HG03469 (cell line): ENCODE data around the gene HMOX2.

Experiments
- ATAC-seq: cut with Tn5 transposase; IDR thresholded peaks from one replicate; pipeline ENCODE4 v1.9.1; 2021; ENCODE audit warnings: mild to moderate bottlenecking, moderate library complexity, moderate number of reproducible peaks; ENCODE audit not compliant: unreplicated experiment

HMOX2 gene

DNA sequence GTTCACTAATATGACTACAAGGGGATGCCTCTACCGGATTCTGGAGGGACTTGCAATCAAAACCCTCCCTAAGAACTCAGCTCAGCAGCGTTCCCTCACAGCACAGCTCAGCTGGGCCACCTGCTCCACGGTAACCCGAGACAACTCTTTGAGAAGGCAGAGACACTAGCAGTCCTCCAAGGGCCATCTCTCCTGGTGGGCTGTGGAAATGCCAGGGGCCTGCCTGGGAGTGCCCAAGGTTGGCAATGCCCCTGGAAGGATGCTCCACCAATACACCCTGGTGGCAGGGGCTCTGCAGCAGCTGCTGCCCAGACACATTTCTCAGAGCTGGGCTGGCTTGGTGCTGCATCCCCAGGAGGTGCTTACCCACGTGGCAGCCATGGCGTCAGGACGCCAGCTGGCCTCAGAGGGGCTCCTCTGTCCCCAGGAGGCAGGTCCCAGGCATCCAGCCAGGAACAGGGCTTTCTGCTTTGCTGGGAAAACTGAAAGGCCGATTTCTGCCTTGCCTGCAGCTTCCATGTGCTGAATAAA lies 45.9 kb downstream of the HMOX2 start:
- no peak for ATAC-seq

DNA sequence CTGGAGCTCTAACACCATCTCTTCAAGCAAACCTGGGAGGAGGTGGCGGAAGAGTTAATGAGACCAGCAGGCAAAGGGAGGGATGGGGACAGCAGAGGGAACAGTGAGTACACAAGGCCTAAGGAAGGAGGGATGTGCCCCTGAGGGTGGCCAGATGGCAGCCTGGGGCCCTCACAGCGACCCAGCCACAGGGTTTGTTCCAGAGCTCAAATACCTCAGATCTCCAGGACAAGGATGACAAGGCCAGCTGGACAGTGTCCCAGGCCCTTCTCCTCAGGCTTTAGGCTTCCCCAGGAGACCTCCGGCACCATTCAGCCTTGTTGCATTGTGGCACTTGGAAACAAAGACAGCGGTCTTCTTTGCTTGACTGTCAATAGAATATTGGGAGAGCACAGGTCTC lies 47.5 kb downstream of the HMOX2 start:
- no peak for ATAC-seq

DNA sequence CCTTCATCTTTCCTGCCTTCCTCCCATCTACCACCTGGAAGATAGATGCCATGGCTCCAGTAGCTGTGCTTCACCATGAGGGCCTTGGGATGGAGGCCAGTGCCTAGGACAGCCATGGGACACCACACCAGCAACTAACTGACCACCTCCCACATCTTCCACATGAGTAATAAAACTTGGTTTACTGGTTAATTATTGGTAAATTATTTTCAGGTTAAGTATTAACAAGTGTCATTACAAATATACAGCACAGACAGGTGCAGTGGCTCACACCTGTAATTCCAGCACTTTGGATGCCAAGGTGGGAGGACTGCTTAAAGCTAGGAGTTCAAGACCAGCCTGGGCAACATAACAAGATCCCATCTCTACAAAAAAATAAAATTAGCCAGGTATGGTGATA lies 48.4 kb downstream of the HMOX2 start:
- no peak for ATAC-seq

DNA sequence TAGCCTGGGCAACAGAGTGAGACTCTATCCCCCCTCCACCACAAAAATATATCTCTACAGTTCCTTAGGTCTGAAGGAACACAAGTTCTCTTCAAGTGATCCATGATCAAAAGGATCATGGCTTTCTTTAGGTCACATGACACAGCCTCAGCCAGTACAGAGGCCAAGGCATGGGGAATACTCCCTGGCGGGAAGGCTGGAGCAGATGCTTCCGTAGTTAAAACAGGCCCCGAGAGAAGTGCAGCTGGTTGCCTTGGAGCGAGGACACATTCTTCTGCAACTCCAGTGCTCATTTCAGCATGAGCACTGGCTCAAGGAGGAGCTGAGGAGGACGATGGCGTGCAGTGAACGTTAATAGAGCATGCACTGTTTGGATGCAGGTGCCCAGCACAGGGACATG lies 48.9 kb downstream of the HMOX2 start:
- no peak for ATAC-seq

DNA sequence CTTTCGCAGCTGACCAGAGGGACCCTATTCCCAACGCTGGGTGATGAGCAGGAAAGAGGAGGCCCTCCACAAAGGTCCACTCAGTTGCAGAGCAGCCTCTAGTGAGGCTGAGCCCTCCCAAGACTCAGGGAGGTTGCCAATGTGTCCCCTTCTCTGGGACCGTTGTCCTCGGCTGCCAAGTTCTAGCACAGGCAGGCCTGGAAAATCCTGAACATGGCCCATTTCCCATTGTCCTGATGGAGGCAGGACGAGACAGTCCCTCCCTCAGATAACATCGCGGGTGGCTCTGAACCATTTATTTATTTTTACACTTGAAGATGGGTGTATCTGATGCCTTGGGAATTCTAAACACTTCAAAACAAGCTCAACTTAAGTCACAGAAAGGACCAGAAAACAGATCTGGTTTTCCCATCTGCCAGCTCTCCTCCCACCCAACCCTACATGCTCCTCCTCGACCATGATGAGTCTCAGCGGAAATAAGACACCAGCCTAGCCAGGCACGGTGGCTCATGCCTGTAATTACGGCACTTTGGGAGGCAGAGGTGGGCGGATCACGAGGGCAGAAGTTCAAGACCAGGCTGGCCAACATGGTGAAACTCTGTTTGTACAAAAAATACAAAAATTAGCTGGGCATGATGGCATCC lies 49.6 kb downstream of the HMOX2 start:
- no peak for ATAC-seq

DNA sequence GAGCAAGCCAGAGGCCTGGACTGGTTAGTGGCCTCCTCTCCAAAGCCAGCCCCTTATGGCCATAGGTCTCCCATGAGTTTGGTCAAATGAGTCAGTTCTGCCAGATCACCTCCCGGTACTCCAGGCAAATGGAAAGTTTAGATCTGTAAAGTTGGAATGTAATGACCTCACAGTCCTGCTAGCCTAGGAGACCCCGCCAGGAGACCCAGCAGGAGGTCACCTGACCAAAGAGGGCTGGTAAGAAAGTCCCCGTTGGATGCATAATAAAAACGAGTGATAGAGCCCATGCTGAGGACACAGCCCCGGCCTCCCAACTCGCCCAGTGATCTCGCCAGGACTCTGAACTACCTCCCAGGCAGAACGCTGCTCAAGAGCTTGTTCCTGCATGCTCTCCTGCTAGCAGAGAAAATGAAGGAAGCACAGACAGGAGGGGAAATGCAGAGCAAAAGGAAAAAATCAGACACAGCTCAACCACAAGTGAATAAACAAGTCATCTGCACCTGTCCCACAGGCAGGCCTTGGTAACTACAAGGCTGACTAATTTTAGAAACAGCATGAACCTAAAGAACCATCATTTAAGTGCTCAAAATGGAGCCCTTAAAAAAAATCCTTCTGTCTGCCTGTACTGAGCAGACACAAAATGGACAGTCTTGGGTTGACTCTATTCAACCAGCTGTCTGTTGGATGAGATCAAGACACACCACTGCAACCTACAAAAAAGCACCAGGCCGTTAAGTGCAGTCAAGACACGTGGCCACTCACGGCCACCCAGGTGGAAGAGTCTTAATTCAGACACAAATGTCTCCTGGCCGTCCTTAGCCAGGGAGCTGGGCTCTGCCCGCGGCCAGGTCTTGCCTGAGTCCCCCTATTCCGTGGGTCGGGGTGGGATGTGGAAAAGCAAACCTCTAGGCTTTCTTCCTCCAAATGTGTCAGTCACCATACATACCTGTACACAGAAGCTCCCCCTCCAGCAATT lies 53.2 kb downstream of the HMOX2 start:
- no peak for ATAC-seq

DNA sequence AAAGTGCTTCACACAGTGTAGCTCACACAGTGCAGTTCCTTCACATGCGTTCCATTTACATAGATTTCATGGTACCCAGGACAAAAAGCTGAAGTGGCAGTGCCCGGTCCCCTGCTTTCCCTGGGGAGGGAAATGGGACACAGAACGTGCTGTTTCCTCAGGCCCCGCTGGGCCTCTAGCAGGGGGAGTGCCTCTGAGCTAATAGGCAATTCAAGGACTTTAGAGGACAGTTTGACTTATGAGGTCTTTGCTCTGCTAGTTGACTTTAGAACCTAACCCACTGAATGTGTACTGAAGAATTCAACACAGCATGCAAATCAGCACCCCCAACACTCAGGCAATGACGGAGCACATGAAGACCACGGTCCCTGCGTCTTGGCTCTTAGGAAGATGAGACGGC lies 55.6 kb downstream of the HMOX2 start:
- ATAC-seq, result no peak

DNA sequence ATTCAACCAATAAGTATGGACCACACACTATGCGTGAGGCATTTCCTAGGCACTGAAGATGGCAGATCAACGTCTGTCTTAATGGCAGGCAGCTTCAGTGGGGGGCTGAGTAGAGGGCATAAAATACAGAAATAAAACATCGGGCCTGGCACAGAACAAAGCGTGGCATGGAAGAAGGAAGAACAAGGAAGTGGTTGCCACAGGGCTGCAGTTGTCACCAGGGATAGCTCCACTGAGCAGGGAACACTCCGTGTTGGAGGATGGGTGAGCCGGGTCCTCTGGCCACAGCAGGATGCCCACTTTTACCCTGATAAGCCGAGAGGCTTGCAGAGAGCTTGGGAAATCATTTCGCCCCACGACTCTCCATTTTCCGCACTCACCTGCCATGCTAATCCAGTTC lies 56.0 kb downstream of the HMOX2 start:
- no peak for ATAC-seq

DNA sequence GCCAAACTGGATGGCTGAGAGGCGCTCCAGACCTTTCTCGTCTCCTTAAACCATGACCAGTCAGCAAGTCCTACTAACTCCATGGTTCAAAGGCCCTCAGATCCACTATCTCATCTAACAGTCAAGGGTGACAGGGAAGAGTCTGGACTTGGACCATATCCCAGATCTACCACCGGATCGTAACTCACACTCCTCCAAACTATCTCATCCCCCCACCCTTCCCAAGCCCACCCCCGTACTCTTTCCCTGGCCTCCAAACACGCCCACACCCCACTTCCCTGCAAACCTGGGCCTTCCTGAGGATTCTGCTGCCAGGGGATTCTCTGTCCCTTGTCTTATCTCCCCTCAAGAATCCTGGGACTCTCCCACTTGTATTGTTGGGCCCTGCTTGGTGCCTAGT lies 57.3 kb downstream of the HMOX2 start:
- no peak for ATAC-seq

DNA sequence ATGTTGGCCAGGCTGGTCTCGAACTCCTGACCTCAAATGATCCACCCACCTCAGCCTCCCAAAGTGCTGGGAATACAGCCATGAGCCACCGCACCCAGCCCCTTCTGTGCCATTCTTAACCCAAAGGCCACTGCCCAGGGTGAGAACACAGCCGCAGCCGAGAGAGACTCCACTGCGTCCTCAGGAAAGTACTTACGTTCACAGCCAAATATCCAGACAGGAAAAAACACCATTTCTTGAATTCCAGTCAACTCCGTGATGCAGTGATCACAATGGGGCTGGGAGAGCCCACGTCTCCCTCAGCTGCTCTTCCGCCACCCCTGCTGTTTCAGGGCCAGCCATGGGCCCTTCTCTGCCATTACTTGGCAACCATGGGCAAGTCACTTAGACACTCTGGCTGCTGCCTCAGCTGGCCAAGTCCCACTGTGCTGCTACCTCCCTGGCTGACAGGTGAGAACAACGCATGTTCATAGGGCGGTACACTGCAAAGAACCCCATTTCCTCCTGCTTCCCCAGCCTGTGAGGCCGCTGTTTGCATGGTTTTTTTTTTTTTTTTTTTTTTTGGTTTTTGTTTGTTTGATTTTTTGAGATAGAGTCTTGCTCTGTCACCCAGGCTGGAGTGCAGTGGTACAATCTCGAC lies 58.1 kb downstream of the HMOX2 start:
- ATAC-seq, result no peak

DNA sequence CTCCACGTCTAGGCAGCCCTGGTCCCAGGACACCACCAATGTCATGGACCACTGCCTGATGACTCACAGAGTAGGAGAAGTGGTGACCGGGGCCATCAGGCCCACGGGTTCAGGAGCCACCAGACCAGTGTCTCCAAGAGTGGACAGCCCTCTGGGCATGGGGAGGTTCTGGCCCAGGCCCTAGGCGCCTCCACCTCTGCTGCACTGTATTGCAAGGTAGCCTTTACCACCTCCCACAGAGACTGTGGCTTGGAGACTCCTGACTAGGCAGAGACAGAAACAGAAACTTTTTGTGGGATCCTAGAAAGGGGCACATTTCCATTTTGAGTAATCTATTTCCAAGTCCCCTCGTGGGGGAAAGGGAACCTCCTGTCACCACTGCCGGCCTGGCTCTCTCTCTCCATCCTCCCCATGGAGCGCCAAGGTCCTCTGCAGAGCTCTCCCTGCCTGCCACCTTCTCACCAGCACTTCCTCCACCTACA lies 59.5 kb downstream of the HMOX2 start:
- ATAC-seq, result no peak

DNA sequence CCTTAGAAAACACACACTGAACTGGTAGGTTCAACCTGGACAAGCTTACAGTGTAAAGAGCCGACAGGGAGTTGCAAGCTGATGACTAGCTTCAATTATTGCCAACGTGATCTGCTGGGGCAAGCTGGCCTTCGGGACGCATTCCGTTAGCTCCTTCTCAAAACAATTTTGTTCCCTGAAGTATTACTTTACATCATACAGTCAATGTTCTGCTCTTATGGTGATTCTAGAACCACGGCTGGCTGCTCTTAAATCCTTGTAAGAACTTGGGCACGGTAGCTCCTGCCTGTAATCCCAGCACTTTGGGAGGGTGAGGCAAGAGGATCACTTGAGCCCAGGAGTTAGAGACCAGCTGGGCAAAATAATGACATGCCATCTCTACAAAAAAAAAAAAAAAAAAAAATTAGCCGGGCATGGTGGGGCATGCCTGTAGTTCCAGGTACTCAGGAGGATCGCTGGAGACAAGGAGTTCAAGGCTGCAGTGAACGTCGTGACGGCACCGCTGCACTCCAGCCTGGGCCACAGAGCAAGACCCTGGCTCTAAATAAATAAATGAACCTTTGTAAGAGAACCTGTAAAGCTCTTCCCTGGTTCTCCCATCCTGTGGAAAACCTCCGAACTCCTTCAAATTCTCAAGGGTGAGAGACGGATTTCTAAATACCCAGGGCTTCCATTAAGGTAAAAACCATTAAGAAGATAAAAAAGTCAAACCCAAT lies 60.4 kb downstream of the HMOX2 start:
- ATAC-seq, result no peak

DNA sequence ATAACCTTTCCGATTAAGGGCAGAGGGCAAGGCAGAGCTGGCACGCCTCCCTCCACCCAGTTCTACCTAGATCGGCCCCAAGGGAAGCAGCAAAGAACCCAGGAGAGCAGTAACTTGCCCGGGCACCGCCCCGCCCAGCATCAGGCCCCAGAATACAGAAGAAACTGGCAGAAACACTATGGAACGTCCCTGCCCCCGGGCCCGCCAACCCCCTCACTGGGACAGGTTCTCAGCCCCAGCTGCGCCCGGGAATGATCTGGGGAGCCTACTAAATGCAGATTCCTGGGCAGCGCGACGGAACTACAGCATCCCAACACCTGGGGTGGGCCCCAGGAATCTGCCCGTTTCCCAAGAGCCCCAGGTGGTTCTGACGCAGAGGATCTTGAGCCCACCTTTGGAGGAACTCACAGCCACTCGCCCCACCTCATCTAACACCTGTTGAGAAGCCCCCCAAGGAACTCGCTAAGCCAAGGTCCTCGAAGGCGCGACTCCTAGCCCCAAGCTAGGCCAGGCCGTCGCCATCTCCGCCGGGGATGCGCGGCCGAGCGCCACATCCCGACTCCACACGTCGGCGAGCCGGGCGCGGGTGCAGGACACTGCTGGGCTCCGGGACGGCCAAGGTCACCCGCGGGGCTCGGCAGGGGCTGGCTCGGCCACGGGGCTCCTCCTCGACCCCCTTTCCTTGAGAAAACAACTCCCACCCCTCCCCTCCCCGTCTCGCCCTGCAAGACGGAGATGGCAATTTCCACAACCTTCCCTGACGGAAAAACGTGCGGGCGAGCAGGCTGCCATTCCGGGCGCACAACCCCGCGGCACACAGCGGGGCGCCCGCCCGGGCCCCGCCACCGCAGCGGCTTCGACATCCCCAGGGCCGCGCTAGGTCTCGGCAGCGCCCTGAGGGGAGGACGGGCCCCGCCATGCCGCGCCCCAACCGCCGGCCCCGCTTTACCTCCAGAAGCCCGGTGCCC lies 61.5 kb downstream of the HMOX2 start:
- ATAC-seq, result no peak

DNA sequence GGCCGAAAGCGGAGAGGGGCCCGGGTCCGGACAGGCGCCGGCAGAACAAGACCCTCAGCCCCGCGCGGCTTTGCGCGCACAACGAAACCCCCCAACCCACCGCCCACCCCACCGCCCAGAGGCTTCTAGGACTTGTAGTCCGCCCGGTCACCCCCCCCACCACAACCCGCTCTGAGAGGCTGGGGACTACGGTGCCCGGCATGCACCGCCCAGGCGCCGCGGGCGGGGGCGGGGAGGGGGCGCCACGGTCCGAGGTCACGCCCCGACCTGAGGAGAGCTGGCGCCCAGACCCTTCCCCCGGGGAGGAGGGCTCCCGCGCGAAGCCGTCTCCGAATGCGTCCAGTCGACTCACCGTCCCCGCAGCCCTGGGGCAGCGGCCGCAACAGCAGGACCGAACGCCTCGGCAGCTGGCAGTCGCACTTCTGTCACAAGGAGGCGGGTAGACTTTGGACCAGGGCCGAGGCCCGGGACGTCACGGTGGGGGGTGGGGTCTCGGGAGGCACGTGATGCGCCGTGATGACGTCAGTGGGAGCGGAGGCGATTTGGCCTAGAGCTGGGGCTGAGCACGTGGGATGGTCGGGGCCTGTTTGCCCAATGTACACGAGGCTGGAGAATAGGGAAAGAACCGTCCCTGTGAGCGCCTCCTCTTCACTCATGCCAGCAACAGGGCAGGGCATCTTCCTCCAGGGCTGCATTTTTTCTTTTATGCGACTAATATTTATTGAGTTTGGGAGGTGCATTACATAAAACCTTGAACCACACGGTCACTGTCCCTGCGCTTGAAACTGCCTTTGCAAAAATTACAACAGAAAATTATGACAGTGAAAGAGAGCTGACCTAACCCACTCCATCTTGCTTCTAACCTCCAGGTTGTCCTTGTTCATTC lies 62.4 kb downstream of the HMOX2 start, which contains the start of gene CDIP1:
CDIP1 (minus strand) TSS at position 424 of the 886 bp plus-strand sequence. CDS start 24,643 bp downstream, outside the sequence.
- peak; percentile 60 for ATAC-seq

DNA sequence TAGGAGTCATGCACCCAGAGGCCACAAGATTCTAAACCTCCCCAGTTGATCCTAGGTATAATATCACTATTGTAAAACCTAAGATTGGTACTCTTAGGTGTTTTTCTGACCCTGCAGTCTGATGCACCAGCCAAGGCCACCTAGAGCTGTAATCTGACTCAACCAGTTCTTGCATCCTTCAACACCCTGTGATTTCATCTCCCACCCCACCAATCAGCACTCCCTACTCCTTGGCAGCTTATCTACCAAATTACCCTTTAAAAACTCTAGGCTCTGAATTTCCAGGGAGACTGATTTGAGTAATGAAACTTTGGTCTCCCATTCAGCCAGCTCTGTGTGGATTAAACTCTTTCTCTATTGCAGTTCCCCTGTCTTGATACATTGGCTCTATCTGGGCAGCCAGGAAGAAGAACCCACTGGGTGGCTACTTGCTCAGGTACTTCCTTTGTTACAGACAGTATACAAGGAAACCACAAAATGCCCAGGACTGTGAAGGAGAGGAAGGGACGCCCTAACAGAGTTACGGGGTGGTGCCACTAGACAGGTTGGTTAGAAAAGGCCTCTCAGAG lies 63.6 kb downstream of the HMOX2 start:
- ATAC-seq, result no peak

DNA sequence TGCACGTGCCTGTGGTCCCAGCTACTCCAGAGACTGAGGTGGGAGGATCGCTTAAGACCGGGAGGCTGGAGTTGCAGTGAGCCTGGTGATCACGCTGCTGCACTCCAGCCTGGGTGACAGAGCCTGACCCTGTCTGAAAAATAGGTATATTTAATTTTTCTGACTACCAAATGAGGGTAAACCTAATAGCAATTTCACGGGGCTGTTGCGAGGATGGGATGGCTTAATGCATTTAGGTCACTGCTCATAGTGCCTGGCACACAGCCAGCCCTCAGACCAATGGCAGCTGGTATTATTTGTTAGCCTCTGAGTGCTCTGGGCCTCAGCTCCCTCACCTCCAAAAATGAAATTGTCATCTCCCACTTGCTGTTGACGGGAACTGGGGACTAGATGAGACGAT lies 68.3 kb downstream of the HMOX2 start:
- ATAC-seq, result no peak

DNA sequence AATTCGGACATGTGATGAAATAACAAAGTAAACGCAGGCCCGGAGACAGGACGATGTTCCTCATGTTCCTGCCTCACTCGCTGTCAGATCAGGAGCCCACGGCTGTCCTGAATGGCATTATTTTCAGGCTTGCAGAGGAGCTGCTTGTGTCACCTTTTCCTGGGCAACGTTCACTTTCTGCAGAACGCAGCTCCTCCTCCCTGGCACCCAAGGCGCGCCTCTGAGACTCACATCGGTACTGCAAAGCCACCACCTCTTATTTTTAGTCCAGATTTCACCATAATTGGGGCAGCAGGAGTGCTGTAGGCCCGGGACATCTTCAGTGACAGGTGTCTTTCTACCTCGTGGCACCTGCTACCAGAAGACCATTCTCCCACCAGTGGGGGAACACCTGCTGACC lies 71.9 kb downstream of the HMOX2 start:
- ATAC-seq, result no peak

DNA sequence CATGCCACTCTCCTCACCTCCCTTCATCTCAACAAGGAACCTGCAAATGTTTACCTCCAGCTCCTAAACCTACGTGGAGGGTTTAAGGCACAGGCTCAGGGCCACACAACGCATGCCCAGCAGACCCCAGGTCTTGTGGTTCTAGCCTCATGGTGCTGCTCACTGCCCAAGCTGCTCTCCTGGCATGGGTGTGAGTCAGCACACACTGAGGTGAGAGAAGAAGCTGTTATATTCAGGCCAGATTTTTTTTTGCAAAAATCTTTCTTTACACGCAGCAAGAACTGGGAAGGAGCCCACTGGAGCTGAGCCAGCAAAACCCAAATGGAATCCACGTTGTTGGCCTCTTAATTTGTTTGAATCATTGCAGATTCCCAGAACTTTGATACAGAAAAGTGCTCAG lies 74.4 kb downstream of the HMOX2 start:
- no peak for ATAC-seq
